ENCODE results near the gene INSC. TPM values are rescaled to one million over a fixed set of nuclear protein-coding genes. Genes with fewer than 3 reads are reported as not detected.

Gene INSC
- total RNA-seq, 1 experiment from 2014 or later = 0.17 TPM

DNA sequence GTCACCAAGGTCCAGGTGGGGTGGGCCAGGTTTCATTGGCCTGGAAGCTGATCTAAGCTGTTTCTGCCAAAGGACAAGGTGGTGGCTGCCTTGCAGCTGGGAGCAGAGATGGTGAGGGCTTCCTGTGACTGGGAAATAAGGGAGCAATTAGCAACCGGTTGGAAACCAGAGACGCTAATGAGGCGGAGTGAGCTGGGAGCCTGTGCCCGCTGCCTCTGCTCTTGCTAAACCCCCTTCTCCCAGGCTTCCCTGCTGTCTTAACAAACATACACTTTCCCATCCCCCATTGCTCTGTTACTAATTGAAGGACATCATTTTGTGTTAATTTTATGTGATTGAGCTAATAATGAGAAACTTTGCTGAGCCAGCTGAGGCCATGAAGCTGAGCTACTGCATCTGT, 121.8 kb downstream of the INSC start:
- no peaks in the 10 kb centered on the region for H4K20me1 ChIP-seq (ENCODE audit: insufficient read depth)
- ATAC-seq (no peak), DNase-seq (ENCODE audit: low read depth, low spot score) (no peak)
- H3K36me3 ChIP-seq (ENCODE audit: control insufficient read depth in 1 of 2, insufficient read depth in 2 of 2, low read length in 2 of 2) = no peaks in the 10 kb centered on the region
- no peaks in the 10 kb centered on the region for H3K79me2 ChIP-seq (ENCODE audit: insufficient read depth, low read length)
- ChIA-PET CTCF (no interaction called here), RAD21 (ENCODE audit: low non-redundant PET in 1 of 2, low total read pairs in 2 of 2, uncharacterized antibody in 2 of 2, unreplicated experiment in 2 of 2) (no interaction called here), POLR2A (no interaction called here)
- no peak overlapping the region for H3K4me2 ChIP-seq (ENCODE audit: low read length)
- no peak overlapping the region for H3K27ac ChIP-seq (ENCODE audit: low read depth, low read length)
- intact Hi-C loops (cut with micrococcal nuclease) = no loop called here
- no peaks in the 10 kb centered on the region for H3K27me3 ChIP-seq (ENCODE audit: insufficient read depth, low read length)
- H3K9ac ChIP-seq (ENCODE audit: low read length) = no peak overlapping the region
- H3K9me2 ChIP-seq (ENCODE audit: insufficient read depth) = no peaks in the 10 kb centered on the region
- no peaks in the 10 kb centered on the region for H3K4me1 ChIP-seq (ENCODE audit: control insufficient read depth in 1 of 2, insufficient read depth in 2 of 2, low read length in 2 of 2)
- H2AFZ ChIP-seq (ENCODE audit: low read depth, low read length, poor library complexity, severe bottlenecking) = no peak overlapping the region
- H3K9me3 ChIP-seq (ENCODE audit: control insufficient read depth in 1 of 2, insufficient read depth in 1 of 2, low read depth in 1 of 2, low read length in 2 of 2) = no peaks in the 10 kb centered on the region
- BruUV-seq (replicated peaks) = no TSS peak
- TF ChIP-seq SIN3A (IDR thresholded peaks at IDR 0.05; ENCODE audit: low read depth) (no peak), POLR2A (IDR thresholded peaks at IDR 0.05; ENCODE audit: borderline replicate concordance, extremely low read depth, insufficient read depth, insufficient read length) (no peak), SRF (IDR thresholded peaks at IDR 0.05; ENCODE audit: low read depth) (no peak), POLR2AphosphoS5 (IDR thresholded peaks at IDR 0.05; ENCODE audit: low read depth, low read length) (no peak), RAD21 (IDR thresholded peaks at IDR 0.05; ENCODE audit: low read depth) (no peak), MAX (IDR thresholded peaks at IDR 0.05) (no peak), CBX3 (IDR thresholded peaks at IDR 0.05; ENCODE audit: low read depth) (no peak), ZBTB33 (IDR thresholded peaks at IDR 0.05; ENCODE audit: extremely low read depth, insufficient replicate concordance, low read length) (no peak), ATF3 (IDR thresholded peaks at IDR 0.05) (no peak), ELF1 (IDR thresholded peaks at IDR 0.05; ENCODE audit: borderline replicate concordance, low read depth) (no peak), EZH2phosphoT487 (IDR thresholded peaks at IDR 0.05; ENCODE audit: borderline replicate concordance) (no peak), ZFX (IDR thresholded peaks at IDR 0.05) (no peak), EGR1 (IDR thresholded peaks at IDR 0.05; ENCODE audit: low read depth) (no peak), CTCF (IDR thresholded peaks at IDR 0.05 in 2 of 3, conservative IDR thresholded peaks at IDR 0.05 in 1 of 3; ENCODE audit: borderline replicate concordance in 1 of 3, insufficient read depth in 1 of 3, low read depth in 2 of 3, low read length in 2 of 3) (no peak), ZNF274 (IDR thresholded peaks at IDR 0.05; ENCODE audit: low read depth, low read length) (no peak)
- TF ChIP-seq, protein P1, sequence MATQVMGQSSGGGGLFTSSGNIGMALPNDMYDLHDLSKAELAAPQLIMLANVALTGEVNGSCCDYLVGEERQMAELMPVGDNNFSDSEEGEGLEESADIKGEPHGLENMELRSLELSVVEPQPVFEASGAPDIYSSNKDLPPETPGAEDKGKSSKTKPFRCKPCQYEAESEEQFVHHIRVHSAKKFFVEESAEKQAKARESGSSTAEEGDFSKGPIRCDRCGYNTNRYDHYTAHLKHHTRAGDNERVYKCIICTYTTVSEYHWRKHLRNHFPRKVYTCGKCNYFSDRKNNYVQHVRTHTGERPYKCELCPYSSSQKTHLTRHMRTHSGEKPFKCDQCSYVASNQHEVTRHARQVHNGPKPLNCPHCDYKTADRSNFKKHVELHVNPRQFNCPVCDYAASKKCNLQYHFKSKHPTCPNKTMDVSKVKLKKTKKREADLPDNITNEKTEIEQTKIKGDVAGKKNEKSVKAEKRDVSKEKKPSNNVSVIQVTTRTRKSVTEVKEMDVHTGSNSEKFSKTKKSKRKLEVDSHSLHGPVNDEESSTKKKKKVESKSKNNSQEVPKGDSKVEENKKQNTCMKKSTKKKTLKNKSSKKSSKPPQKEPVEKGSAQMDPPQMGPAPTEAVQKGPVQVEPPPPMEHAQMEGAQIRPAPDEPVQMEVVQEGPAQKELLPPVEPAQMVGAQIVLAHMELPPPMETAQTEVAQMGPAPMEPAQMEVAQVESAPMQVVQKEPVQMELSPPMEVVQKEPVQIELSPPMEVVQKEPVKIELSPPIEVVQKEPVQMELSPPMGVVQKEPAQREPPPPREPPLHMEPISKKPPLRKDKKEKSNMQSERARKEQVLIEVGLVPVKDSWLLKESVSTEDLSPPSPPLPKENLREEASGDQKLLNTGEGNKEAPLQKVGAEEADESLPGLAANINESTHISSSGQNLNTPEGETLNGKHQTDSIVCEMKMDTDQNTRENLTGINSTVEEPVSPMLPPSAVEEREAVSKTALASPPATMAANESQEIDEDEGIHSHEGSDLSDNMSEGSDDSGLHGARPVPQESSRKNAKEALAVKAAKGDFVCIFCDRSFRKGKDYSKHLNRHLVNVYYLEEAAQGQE (IDR thresholded peaks at IDR 0.05; ENCODE audit: low read depth) = no peak
- no peak overlapping the region for H3K4me3 ChIP-seq (replicated peaks in 1 of 2; ENCODE audit: low read depth in 1 of 2, low read length in 2 of 2)

Data from HCT116 (cell line).